Measurements from ENCODE around the gene C1QTNF1.

DNA sequence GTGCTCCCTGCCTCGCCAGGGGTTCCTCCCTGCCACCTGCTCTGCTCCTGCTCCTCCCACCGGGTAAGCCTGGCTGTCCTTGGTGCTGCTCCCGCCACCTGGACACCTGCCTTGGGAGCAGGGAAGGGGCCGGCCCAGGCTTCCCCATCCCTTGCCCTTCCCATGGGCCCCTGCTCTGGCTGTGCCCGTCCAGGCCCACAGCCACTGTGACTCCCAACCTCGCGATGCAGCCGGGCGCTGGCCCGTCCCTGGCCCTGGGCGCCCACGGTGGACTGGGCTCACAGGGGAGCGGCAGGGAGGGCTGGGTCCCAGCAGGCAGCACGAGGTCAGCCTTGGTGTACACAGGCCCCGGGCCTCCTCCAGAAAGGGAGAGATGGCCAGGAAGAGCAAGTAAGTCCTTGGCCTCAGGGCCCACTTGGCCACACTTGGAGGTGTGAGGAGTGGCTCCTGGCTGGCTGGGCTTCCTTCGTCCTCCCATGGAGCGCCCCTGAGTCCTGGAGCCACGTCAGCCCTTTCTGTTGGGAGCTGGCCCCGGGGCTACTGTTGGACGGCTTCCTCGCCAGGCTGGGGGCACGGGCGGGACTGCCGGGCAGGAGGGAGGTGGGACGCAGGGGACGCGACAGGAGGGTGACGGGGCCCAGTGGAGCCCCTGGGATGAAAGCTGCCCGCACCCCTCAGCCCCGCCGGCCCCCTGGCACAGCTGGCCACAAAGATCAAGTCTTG is 65.9 kb downstream of the C1QTNF1 start:
- TF ChIP-seq ZNF274 (IDR thresholded peaks at IDR 0.05; ENCODE audit: low read depth, low read length) (no peak), YY1 (IDR thresholded peaks at IDR 0.05; ENCODE audit: insufficient read depth, insufficient read length) (no peak)

Measured in NT2/D1 (cell line).